GM12892 (cell line): ENCODE results near the gene ADARB2.

ENCODE experiments used
- DNase-seq: peaks from one replicate; pipeline ENCODE4 v3.0.0; 2011; ENCODE audit not compliant: insufficient read length
- FAIRE-seq: peaks from 2 replicates; lab custom pipeline; 2011; peaks lifted over from hg19 to GRCh38; lab: Jason Lieb, UNC
- POLR2A ChIP-seq: IDR thresholded peaks from 2 replicates; pipeline ENCODE4 v1.6.1; 2011; ENCODE audit warnings: low read depth, low read length, control low read depth
- POLR2AphosphoS5 ChIP-seq: IDR thresholded peaks from 2 replicates; pipeline ENCODE4 v1.6.1; 2011; ENCODE audit warnings: low read depth, low read length, control low read depth
- TAF1 ChIP-seq: IDR thresholded peaks from 2 replicates; pipeline ENCODE4 v1.6.1; 2011; ENCODE audit warnings: low read depth, mild to moderate bottlenecking, control low read depth, low read length, borderline replicate concordance

Gene ADARB2

DNA sequence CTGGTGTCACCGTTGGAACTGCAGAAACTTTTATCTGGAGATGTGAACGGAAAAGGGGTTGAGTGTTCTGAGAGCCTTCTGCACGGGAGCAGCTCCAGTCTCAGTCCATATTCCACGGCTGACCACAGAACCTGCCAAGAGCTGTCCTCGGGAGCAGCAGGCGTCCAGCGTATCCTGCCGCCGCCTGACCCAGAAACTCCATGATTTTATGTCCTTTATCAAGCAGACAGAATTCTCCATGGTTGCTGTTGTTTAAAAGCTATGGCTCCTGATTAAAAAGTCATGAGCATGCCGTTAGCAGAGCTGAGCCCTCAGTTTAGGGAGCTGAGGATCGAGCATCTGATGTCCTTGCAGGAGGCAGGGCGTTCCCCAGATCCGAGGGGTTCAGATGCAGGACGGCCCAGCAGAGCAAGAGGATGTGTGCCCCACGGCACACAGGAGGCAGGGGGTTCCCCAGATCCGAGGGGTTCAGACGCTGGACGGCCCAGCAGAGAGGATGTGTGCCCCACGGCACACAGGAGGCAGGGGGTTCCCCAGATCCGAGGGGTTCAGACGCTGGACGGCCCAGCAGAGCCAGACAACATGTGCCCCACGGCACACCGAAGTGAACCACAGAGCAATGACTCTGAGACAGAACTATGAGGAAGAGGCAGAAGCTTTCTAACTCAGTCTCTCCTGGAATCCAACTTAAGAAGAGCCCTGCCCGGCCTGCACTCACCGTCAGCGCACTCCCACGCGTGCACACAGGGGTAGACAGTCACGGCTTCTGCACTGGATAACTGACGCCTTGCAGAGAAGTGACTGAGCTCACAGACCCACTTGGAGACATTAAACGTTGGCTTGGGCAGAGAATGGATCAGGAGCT lies 584.7 kb downstream of the ADARB2 start:
- no peak for FAIRE-seq

GRCh38 chr10:1151076-1152033 lies 586.0 kb downstream of the ADARB2 start:
- no peak for DNase-seq
- no peak for TF ChIP-seq POLR2AphosphoS5
- no peak for TF ChIP-seq POLR2A
- TF ChIP-seq TAF1 = no peak
- no peak for FAIRE-seq

More for the DNA sequence above, 584.7 kb downstream of the ADARB2 start:
- DNase-seq = no peak
- TF ChIP-seq TAF1 = no peak
- TF ChIP-seq POLR2AphosphoS5 = no peak
- no peak for TF ChIP-seq POLR2A

DNA sequence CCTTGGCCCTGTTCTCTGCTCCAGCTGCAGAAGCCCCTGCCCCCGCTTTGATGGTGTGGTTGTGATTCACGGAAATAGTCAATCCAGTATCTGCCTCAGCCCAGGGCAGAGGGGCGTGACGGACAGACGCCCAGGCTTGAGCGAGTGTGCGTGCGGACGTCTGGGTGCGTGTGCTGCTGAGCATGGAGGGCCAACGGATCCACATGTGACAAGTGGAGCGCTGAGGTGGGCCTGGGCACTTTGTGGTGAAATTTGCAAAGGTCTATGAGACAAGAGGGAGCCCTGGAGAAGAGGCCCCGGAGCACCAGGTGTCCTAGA lies 586.7 kb downstream of the ADARB2 start:
- FAIRE-seq (no peak), DNase-seq (no peak)
- no peak for TF ChIP-seq POLR2AphosphoS5
- TF ChIP-seq POLR2A = no peak
- no peak for TF ChIP-seq TAF1

DNA sequence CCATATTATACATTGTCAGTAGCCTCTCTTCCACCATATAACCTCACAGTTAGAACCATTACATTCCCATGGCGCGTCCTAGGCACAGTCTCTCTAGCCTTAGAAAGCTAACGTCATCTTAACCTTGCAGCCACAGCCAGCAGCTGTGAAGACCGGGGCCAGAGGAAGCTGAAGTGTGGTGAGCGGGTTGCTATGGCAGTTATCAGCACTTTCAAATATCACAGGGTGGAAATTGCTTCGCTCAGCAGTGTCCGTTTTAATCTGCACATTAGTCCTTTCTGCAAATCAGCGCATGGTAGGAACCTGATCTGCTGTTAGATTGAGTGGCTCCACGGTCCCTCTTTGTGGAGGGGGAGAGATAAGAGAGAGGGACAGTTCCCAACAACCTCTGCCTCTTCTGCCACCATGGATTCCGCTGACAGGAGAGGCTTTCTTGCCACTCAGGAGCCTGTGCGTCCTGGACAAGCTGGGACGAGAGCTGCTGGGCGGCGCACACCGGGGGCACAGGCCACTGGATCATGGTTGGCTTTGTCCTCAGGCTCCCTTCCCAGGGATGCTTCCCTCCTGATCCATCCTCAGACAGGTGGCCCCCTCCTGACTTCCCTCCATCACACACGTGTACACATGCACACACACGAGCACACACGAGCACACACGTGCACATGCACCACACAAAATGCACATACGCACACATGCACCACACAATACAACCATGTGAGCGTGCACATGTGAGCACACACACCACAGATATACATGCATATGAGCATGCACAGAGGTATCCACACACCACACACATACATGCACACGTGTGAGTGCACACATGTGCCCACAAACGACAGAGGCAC lies 587.3 kb downstream of the ADARB2 start:
- no peak for FAIRE-seq
- TF ChIP-seq POLR2A = no peak
- TF ChIP-seq TAF1 = no peak
- no peak for TF ChIP-seq POLR2AphosphoS5
- DNase-seq = no peak

DNA sequence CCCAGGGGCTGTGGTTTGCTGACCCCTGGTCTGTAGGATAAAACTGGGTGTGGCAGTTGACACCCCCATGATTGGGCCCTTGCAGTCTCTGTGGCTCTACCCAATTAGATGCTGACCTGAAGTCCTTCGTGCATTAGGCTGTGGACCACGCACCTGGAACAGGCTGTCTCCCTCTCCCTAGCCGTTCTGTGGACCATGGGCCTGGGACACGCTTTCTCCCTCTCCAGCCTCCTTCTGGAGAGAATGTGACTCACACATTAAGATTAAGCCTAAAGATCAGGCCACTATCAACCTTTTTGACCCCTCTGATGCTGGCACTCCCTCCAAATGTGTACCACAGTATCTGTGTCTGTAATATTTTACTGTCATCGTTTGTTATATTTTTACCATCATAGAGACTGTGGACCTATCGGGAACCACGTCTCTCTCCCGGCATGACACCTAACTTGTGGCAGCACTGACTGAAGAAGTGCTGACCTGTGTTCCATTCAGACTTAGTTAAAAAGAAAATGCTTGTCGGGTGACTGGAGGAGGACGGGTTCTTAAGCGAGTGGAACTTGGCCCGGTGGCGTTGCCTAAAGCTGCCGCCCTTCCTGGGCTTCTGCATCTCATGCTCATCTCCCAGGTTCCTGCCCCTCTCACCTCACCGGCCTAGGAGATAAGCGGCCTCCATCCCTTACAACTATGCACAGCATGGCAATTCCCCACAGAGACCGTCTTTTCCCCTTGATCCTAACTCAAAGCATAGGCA lies 588.3 kb downstream of the ADARB2 start:
- DNase-seq = no peak
- no peak for TF ChIP-seq POLR2A
- TF ChIP-seq POLR2AphosphoS5 = no peak
- TF ChIP-seq TAF1 = no peak
- no peak for FAIRE-seq

- FAIRE-seq (no peak), DNase-seq (no peak)
- no peak for TF ChIP-seq POLR2AphosphoS5
- no peak for TF ChIP-seq POLR2A
- TF ChIP-seq TAF1 = no peak
Measured at GRCh38 chr10:1147810-1148209, 589.5 kb downstream of the ADARB2 start.

DNA sequence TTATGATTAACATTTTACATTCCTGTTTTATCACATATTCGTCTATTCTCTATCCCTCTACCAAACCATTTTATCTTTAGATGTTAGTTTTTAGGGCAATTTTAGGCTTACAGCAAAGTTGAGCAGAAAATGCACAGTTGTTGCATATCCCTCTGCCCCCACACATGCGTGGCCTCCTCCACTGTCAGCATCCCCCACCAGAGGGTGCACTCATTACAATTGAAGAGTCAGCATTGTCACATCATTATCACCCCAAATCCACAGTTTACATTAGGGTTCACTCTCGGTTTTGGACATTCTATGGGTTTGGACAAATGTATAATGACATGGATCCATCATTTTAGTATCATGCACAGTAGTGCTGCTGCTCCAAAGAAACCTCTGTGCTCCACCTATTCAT lies 594.7 kb downstream of the ADARB2 start:
- TF ChIP-seq POLR2A (no peak), TAF1 (no peak), POLR2AphosphoS5 (no peak)
- FAIRE-seq = no peak
- no peak for DNase-seq

DNA sequence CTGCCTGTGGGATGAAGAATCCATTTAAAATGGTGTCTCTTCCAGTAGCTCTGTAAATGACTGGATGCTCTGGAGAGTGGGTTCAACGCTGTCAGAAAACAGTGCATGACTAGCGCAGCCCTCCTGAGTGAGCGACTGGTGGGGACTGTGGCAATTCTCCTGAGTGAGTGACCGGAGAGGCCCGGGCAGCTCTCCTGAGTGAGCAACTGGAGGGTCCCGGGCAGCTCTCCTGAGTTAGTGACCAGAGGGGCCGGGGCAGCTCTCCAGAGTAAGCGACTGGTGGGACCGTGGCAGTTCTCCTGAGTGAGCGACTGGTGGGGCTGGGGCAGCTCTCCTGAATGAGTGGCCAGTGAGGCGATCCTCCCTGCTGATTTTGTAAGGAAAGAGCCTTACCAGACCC lies 595.6 kb downstream of the ADARB2 start:
- FAIRE-seq (no peak), DNase-seq (no peak)
- TF ChIP-seq POLR2A = no peak
- no peak for TF ChIP-seq TAF1
- TF ChIP-seq POLR2AphosphoS5 = no peak

DNA sequence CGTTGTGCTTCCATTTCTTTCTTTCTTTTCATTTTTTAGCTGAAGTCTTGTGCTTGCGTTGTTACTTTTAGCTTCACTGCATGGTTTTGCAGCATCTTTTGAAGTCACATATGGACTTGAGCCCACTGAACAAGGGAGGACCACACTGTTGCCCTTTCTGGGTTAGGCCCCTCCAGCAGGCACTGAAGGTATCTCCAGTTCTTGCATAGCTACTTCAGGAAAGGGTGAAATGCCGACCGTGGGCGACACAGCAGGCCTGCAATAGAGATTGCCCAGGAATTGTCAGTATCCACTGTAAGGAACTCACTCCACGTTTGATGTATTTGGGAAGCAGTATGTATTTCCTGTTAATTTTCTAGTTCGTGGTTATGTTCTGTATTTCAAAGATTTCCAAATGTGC lies 596.1 kb downstream of the ADARB2 start:
- no peak for TF ChIP-seq POLR2A
- no peak for TF ChIP-seq TAF1
- no peak for TF ChIP-seq POLR2AphosphoS5
- DNase-seq = no peak
- FAIRE-seq = no peak

DNA sequence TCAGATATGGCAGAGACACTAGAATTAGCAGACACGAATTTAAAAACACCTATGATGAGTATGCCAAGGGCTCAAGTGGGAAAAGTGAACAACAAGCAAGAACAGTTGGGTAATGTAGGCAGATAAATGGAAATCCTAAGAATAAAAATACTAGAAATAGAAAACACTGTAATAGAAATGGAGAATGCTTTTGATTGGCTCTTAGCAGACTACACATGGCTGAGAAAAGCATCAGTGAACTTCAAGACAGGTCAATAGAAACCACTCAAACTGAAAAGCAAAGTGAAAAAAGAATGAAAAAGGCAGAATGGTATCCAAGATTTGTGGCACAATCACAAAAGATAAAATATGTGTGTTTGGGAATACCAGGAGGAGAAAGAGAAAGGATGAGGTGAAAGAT lies 598.8 kb downstream of the ADARB2 start:
- FAIRE-seq (no peak), DNase-seq (no peak)
- TF ChIP-seq POLR2A (no peak), TAF1 (no peak), POLR2AphosphoS5 (no peak)

GRCh38 chr10:1137499-1138163 lies 599.7 kb downstream of the ADARB2 start:
- FAIRE-seq = no peak
- no peak for DNase-seq

More at GRCh38 chr10:1137499-1138163, 599.7 kb downstream of the ADARB2 start:
- TF ChIP-seq POLR2AphosphoS5 (no peak), TAF1 (no peak), POLR2A (no peak)
